ENCODE data around the gene RHOV.

Gene RHOV

GRCh38 chr15:40829115-40829514 lies 44.9 kb downstream of the RHOV start:
- Histone ChIP-seq H3K36me3 (ENCODE audit: insufficient read depth, low read length) (no peaks in the 10 kb centered on the region), H3K9me3 (ENCODE audit: control insufficient read depth, insufficient read depth, low read length) (no peaks in the 10 kb centered on the region), H3K9ac (ENCODE audit: low read depth, low read length) (no peak overlapping the region), H3K4me1 (ENCODE audit: insufficient read depth, low read length) (no peaks in the 10 kb centered on the region)

- H3K9me3 ChIP-seq (ENCODE audit: control insufficient read depth, insufficient read depth, low read length), result no peaks in the 10 kb centered on the region
- no peaks in the 10 kb centered on the region for H3K4me1 ChIP-seq (ENCODE audit: insufficient read depth, low read length)
- no peak within 1 kb of the TSS for H3K9ac ChIP-seq (ENCODE audit: low read depth, low read length)
- no peaks in the 10 kb centered on the region for H3K36me3 ChIP-seq (ENCODE audit: insufficient read depth, low read length)
Measured at GRCh38 chr15:40828447-40829036, 45.5 kb downstream of the RHOV start, which contains the start of gene PPP1R14D. Gene PPP1R14D, minus strand, starts transcription at chr15:40828708. Its CDS starts 67 bp downstream, at chr15:40828641.

GRCh38 chr15:40826423-40827075 lies 47.5 kb downstream of the RHOV start:
- no peaks in the 10 kb centered on the region for H3K4me1 ChIP-seq (ENCODE audit: insufficient read depth, low read length)
- no peak overlapping the region for H3K9ac ChIP-seq (ENCODE audit: low read depth, low read length)
- no peaks in the 10 kb centered on the region for H3K9me3 ChIP-seq (ENCODE audit: control insufficient read depth, insufficient read depth, low read length)

GRCh38 chr15:40825661-40826422 lies 48.2 kb downstream of the RHOV start:
- H3K9ac ChIP-seq (ENCODE audit: low read depth, low read length), result no peak overlapping the region

More at GRCh38 chr15:40826423-40827075, 47.5 kb downstream of the RHOV start:
- no peaks in the 10 kb centered on the region for H3K36me3 ChIP-seq (ENCODE audit: insufficient read depth, low read length)

GRCh38 chr15:40823572-40824343 lies 50.3 kb downstream of the RHOV start:
- H3K9ac ChIP-seq (ENCODE audit: low read depth, low read length), result no peak overlapping the region
- H3K36me3 ChIP-seq (ENCODE audit: insufficient read depth, low read length), result no peaks in the 10 kb centered on the region
- no peaks in the 10 kb centered on the region for H3K9me3 ChIP-seq (ENCODE audit: control insufficient read depth, insufficient read depth, low read length)
- no peaks in the 10 kb centered on the region for H3K4me1 ChIP-seq (ENCODE audit: insufficient read depth, low read length)

More at GRCh38 chr15:40825661-40826422, 48.2 kb downstream of the RHOV start:
- Histone ChIP-seq H3K36me3 (ENCODE audit: insufficient read depth, low read length) (no peaks in the 10 kb centered on the region), H3K9me3 (ENCODE audit: control insufficient read depth, insufficient read depth, low read length) (no peaks in the 10 kb centered on the region), H3K4me1 (ENCODE audit: insufficient read depth, low read length) (no peaks in the 10 kb centered on the region)

Data from ES-I3 (cell line).